HG02938 (cell line): ENCODE measurements around the gene SLC8A1.
"Not testable (repeated sequence)": the region's sequence is repeated elsewhere in the genome, so short reads cannot be mapped to it uniquely, and the experiment has no call there.

Experiments
- ATAC-seq: cut with Tn5 transposase; IDR thresholded peaks from one replicate; pipeline ENCODE4 v1.9.1; 2021; ENCODE audit warnings: mild to moderate bottlenecking, moderate library complexity; ENCODE audit not compliant: unreplicated experiment

The SLC8A1 gene

GRCh38 chr2:40094451-40094850, 357.4 kb downstream of the SLC8A1 start:
- ATAC-seq: no peak

DNA sequence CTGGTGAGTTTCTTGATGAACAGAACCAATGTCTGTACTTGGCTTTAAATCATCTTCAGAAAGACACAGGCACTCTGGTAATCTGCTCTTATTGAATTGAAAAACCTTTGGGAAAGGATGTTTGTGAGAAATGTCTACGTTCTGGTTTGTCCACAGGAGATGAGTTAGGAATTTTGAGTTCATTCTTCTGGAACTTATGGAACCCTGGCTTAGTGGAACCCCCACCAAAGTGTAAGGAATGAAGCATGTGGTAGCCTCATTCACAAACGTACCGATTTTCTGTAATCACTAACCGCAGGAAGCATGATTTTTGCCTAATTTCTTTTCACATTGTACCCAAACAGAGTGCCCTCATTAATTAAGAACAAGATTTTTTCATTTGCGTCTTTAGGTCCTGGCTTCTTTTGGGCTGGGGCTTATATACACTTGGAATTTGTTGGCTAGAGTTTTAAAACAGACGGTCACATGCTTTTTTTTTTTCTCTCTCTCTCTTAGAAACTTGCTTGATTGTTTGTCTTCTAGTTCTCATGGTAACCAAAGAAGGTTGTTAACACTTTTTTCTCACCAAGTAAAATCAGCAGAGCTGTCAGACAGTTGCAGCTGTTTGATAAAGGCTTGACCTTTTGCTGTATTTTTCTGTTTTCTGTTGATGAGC, 358.7 kb downstream of the SLC8A1 start:
- ATAC-seq: no peak

DNA sequence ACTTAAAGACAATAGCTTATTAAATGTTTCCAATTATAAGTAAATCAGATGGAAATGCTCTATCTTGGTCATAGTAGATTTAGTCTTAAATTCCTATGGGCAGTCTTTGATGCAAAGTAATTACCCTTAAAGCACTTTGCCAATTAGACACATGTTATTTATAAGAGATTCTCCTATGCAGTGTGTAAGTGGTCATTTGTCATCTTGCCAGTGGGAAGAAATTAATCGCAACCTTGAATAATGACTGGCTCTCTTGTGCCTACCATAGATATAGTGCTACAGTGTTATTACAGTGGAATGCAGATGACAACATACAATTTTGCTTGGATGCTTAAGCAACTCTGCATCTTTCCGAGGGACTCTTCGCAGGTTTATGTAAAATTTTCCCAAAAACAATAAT, 361.8 kb downstream of the SLC8A1 start:
- ATAC-seq: no peak

DNA sequence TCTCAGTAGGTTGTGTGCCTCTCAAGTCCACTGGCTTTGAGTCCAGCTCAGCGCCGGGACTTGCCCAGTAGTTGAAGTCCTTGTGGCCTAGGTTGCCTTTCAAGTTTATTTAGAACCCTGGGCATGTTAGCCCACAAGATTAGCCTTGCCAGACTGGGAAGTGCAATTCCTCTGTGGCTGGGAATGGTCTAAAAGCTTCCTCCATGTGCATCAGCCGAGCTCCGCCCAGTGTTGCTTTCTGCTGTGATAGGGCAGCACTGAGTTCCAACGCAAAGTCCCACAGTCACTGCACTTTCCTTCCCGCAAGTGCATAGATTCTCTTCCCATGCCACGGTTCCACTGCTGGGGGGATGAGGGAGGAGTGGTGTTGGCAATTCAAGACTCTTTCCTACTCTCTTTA, 364.0 kb downstream of the SLC8A1 start:
- no peak for ATAC-seq

DNA sequence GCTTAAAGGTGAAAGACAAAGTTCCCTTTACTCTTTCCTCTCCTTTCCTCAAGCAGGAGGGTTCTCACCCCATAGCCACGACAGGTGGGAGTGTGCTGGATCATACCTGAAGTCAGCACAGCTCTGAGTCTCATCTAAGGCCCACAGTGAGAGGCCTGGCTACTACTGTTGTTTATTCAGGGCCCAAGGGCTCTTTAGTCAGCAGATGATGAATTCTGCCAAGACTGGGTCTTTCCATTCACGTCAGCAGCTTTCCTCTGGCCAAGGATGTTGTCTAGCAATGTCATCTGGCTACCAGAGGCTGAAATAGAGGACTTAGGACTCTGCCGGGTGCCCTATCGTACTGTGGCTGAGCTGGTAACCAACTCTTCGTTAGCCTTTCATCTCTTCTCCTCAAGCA, 364.5 kb downstream of the SLC8A1 start:
- no peak for ATAC-seq

DNA sequence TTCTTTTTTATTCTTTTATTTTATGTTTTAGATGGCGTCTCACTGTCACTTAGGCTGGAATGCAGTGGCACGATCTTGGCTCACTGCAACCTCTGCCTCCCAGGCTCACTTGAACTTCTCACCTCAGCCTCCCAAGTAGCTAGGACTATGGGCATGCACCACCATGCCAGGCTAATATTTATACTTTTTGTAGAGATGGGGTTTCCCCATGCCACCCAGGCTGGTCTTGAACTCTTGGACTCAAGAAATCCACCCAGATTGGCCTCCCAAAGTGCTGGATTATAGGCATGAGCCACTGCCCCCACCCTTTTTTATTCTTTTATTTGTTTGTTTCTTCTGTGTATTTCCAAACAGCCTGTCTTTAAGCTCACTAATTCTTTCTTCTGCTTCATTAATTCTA, 366.1 kb downstream of the SLC8A1 start:
- no peak for ATAC-seq

DNA sequence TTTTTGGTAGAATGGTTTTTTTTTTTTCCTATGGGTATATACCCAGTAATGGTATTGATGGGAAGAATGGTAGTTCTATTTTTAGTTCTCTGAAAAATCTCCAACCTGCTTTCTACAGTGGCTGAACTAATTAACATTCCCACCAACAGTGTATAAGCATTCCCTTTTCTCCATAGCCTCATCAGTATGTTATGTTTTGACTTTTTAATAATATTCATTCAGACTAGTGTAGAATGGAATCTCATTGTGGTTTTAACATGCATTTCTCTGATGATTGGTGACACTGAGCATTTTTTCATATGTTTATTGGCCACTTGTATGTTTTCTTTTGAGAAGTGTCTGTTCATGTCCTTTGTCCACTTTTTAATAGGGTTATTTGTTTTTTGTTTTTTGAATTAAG, 378.6 kb downstream of the SLC8A1 start:
- not testable (repeated sequence) for ATAC-seq

DNA sequence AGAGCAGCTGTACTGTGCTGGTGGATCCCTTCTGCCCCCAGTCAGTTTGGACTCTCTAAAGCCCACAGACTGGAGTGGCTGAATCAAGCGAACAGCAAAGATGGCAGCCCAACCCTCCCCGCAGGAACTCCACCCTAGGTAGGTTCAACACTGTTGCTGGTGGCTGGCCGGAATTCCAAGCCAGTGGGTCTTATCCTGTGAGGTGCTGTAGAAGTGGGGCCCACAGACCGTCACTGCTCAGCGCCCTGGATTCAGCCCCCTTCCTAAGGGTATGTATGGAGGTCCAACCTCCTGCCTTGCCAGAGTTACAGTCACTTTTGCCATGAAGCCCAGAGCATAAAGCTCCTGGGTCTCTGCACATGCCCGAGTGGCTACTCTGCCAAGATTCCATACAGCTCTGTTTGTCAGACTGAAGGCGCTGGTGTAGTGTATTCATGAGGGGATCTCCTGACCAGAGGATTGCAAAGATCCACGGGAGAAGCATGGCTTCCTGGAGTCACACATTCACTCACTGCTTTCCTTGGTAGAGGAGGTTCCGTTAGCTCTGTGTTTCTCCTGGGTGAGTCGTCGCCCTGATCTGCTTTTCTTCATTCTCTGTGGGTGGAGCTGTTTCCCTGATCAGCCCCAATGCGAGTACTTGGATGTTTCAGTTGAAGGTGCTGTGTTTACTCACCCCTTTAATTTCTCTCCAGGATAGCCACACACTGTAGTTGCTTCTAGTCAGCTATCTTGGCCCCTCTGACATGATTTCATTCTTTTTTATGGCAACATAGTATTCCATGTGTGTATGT, 379.3 kb downstream of the SLC8A1 start:
- no peak for ATAC-seq

DNA sequence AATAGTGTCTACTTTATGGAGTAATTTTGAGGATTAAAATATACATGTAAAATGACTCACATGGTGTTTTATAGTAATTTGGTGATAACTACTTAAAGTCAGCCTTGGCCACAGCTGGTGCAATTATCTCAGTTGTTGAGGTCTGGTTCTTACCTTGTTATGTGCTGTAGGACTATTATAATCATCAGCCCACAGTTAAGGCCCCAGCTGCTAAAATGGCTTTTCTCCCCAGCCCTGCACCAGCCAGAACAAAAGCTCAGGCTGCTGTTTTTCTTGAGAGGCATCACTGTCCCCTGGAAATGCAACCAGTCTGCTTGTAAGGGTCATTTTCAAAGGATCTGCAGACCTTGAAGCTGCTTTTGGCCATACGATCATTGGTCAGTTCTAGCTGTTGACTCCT, 389.5 kb downstream of the SLC8A1 start:
- ATAC-seq: no peak

- no peak for ATAC-seq
These were observed 402.1 kb downstream of the SLC8A1 start for GRCh38 chr2:40049781-40050180.

GRCh38 chr2:40048506-40048905, 403.4 kb downstream of the SLC8A1 start:
- no peak for ATAC-seq

GRCh38 chr2:40047406-40047805, 404.5 kb downstream of the SLC8A1 start:
- ATAC-seq: no peak
